MCF 10A (cell line): ENCODE measurements around the gene LUZP1. TPM values are rescaled to one million over a fixed set of nuclear protein-coding genes. Genes with fewer than 3 reads are reported as not detected.

Experiments
- BruUV-seq: library from RNA; stranded (reverse); fragments of 400-500 nt; replicated peaks from 2 replicates; lab custom pipeline; 2021; lab: Mats Ljungman, UMichigan
- CTCF ChIA-PET: fragments of 300-600 bp; sonication (Branson Sonifier 250); formaldehyde crosslinking; extraction: SDS; loops from one replicate; lab custom pipeline; 2021; ENCODE audit warnings: antibody characterized with exemption, inconsistent platforms; lab: Yijun Ruan, JAX
- POLR2A ChIA-PET: fragments of 300-600, 350-650 bp; sonication (Branson Sonifier 250); formaldehyde crosslinking; extraction: SDS; loops from one replicate; lab custom pipeline; 2020; ENCODE audit warnings: antibody characterized with exemption, inconsistent platforms; lab: Yijun Ruan, JAX
- DNase-seq: peaks from one replicate; pipeline ENCODE4 v3.0.0-alpha.2; 2018; ENCODE audit not compliant: unreplicated experiment
- H3K27ac Mint-ChIP-seq: one replicate; pipeline ENCODE4 v1.8.0; 2022; ENCODE audit warnings: mild to moderate bottlenecking, low read depth, mixed read lengths; ENCODE audit not compliant: unreplicated experiment
- H3K27me3 Mint-ChIP-seq: one replicate; pipeline ENCODE4 v1.8.0; 2022; ENCODE audit warnings: mixed read lengths; ENCODE audit not compliant: insufficient read depth, unreplicated experiment
- H3K36me3 Mint-ChIP-seq: one replicate; pipeline ENCODE4 v1.8.0; 2022; ENCODE audit warnings: mild to moderate bottlenecking, moderate library complexity, mixed read lengths; ENCODE audit not compliant: insufficient read depth, unreplicated experiment
- H3K4me1 Mint-ChIP-seq: one replicate; pipeline ENCODE4 v1.8.0; 2022; ENCODE audit warnings: mixed read lengths; ENCODE audit not compliant: insufficient read depth, unreplicated experiment
- H3K4me3 Mint-ChIP-seq: one replicate; pipeline ENCODE4 v1.8.0; 2022; ENCODE audit warnings: mild to moderate bottlenecking, moderate library complexity, mixed read lengths; ENCODE audit not compliant: unreplicated experiment
- H3K9me3 Mint-ChIP-seq: one replicate; pipeline ENCODE4 v1.8.0; 2022; ENCODE audit warnings: mixed read lengths; ENCODE audit not compliant: unreplicated experiment
- intact Hi-C: fragments of 100-400 bp; cut with micrococcal nuclease; formaldehyde crosslinking; loops from 2 replicates; pipeline ENCODE4 v1.14.1; 2022
- total RNA-seq: library from RNA; stranded (reverse); gene quantifications from 2 replicates; pipeline ENCODE4 v1.2.3, GENCODE V29; 2022
- TF ChIP-seq, protein P1 (sequence below): fragments of 200-600 bp; IDR thresholded peaks from one replicate; pipeline ENCODE4 v1.8.0; 2022; ENCODE audit warnings: antibody characterized with exemption, mild to moderate bottlenecking; ENCODE audit not compliant: unreplicated experiment

LUZP1 gene
- total RNA-seq, 1 experiment from 2014 or later = 37.2 TPM

DNA sequence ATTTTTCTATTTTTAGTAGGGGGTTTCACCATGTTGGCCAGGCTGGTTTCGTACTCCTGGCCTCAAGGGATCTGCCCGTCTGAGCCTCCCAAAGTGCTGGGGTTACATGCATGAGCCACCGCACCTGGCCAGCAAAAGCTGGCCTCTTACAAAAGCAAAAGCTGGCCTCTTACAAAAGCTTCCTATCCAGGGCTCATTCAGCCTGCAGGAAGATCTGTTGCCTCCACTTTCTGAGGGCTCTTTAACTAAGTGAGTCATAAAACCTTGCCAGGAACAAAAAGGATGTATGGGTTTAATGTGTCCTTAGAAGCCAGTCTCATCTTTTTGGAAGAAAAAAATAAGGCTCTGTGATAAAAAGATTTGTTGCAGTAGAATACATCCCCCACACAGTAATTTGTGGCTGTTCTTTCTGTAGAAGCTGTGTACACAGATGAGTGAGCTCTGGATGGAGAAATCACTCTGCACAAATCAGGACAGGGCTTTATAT, 33.6 kb upstream of the LUZP1 start:
- Mint-ChIP-seq H3K4me3 (no peak overlapping the region), H3K36me3 (peaks cover 6% of the 10 kb centered on the region), H3K27ac (no peak overlapping the region), H3K9me3 (no peaks in the 10 kb centered on the region), H3K27me3 (no peaks in the 10 kb centered on the region), H3K4me1 (peaks cover 7% of the 10 kb centered on the region)
- intact Hi-C loops = no loop called here
- DNase-seq = peak; percentile 64
- POLR2A ChIA-PET = interaction anchor here (1.0 kb wide), 1 partner anchor 21 kb away, joined by 3 read pairs; no protein-coding TSS in a partner anchor
- BruUV-seq = no TSS peak
- TF ChIP-seq, protein P1, sequence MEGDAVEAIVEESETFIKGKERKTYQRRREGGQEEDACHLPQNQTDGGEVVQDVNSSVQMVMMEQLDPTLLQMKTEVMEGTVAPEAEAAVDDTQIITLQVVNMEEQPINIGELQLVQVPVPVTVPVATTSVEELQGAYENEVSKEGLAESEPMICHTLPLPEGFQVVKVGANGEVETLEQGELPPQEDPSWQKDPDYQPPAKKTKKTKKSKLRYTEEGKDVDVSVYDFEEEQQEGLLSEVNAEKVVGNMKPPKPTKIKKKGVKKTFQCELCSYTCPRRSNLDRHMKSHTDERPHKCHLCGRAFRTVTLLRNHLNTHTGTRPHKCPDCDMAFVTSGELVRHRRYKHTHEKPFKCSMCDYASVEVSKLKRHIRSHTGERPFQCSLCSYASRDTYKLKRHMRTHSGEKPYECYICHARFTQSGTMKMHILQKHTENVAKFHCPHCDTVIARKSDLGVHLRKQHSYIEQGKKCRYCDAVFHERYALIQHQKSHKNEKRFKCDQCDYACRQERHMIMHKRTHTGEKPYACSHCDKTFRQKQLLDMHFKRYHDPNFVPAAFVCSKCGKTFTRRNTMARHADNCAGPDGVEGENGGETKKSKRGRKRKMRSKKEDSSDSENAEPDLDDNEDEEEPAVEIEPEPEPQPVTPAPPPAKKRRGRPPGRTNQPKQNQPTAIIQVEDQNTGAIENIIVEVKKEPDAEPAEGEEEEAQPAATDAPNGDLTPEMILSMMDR = no peak
- CTCF ChIA-PET = no interaction called here

DNA sequence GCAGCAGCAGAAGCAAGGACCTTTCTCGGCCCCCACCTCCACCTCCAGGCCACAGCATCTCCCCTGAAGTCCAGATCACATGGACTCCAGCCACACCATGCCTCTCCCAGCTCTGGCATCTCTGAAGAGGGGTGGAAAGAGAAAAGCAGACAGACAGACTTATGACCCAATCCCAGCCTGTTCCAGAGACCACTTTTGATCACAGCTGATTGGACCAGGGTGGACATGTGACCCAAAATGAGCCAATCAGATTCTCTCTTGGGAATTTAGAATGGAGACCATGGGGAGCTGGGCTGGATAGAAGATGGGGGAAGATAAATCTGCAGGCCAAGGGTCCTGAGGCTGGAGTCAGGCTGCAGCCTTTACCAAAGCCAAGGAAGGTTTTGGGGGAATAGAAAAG, 32.2 kb upstream of the LUZP1 start:
- H3K4me1 Mint-ChIP-seq = peaks cover 15% of the 10 kb centered on the region
- POLR2A ChIA-PET = interaction anchor here (1.3 kb wide), 1 partner anchor 24 kb away, joined by 5 read pairs; no protein-coding TSS in a partner anchor
- DNase-seq = no peak
- intact Hi-C loops = no loop called here
- no peak overlapping the region for H3K4me3 Mint-ChIP-seq
- BruUV-seq = no TSS peak
- H3K9me3 Mint-ChIP-seq = no peaks in the 10 kb centered on the region
- TF ChIP-seq, protein P1 = no peak
- peaks cover 6% of the 10 kb centered on the region for H3K36me3 Mint-ChIP-seq
- CTCF ChIA-PET = interaction anchor here (0.6 to 2.3 kb wide), 2 partner anchors 17 to 1647 kb away, joined by 3 to 10 read pairs; no protein-coding TSS in a partner anchor
- H3K27ac Mint-ChIP-seq = no peak overlapping the region
- no peaks in the 10 kb centered on the region for H3K27me3 Mint-ChIP-seq

DNA sequence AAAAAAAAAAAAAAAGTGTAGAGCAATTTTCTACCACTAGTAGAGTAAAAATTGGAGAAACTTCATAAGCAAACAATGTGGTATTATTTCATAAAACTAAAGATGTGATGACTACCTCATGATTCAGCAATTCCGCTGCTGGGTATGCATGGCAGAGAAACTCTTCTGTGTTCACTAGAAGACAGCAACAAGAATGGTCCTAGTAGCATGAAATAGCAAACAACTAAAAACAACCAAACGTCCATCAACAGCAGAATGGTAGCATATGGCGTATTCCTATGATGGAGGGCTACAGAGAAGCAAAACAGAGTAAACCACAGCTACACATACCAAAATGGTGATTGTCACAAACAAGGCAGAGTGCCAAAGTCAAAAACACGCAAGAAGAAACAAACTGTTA, 29.7 kb upstream of the LUZP1 start:
- H3K27ac Mint-ChIP-seq = peak overlapping the region; percentile 89
- BruUV-seq = no TSS peak
- H3K36me3 Mint-ChIP-seq = peaks cover 6% of the 10 kb centered on the region
- peak overlapping the region; percentile 36 for H3K4me3 Mint-ChIP-seq
- H3K4me1 Mint-ChIP-seq = peaks cover 33% of the 10 kb centered on the region
- DNase-seq = peak; percentile 85
- intact Hi-C loops = no loop called here
- no peaks in the 10 kb centered on the region for H3K9me3 Mint-ChIP-seq
- TF ChIP-seq, protein P1 = no peak
- CTCF ChIA-PET = interaction anchor here (0.6 to 5.5 kb wide), 4 partner anchors 13 to 167 kb away, joined by 3 to 71 read pairs (median 4); no protein-coding TSS in a partner anchor
- POLR2A ChIA-PET = interaction anchor here (0.7 to 1.4 kb wide), 3 partner anchors 24 to 29 kb away, joined by 3 read pairs; no protein-coding TSS in a partner anchor
- H3K27me3 Mint-ChIP-seq = no peaks in the 10 kb centered on the region

DNA sequence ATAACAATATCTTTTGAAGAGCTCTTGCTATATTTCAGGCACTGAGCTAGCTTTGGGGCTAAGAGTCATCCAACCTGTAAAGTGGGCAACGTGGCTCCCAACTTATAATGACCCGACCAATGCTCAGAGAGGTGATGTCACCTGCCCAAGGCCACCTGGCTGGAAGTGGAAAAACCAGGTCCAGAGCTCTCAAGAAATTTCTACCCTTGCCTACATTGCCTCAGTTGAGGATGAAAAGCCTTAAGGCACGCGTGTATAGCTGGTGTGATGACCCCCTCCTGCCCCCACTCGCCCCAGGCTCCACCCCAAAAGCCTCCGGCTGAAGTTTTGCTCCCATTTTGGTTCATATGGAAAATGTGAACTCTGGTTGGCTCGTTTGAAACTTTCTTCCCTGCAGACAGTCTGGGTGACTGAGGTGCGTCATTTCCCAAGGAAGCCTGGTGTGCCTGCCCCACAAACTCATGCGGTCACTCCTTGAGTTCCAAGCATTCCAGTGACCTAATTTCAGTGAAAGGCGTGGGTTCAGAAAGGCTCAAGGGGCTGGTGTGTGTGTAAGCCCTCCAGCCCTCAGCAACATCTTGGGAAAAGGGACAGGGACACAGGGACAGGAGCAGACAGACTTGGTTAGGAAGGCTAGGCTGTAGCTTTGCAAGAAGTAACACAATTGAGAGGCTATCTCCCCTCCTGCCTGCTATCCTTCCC, 28.1 kb upstream of the LUZP1 start:
- Mint-ChIP-seq H3K9me3 (no peaks in the 10 kb centered on the region), H3K36me3 (peaks cover 6% of the 10 kb centered on the region), H3K4me3 (peak overlapping the region; percentile 24), H3K4me1 (peaks cover 39% of the 10 kb centered on the region), H3K27ac (peak overlapping the region; percentile 89), H3K27me3 (no peaks in the 10 kb centered on the region)
- TF ChIP-seq, protein P1 = no peak
- POLR2A ChIA-PET = interaction anchor here (0.7 to 1.7 kb wide), 7 partner anchors 13 to 343 kb away, joined by 3 to 8 read pairs (median 3); partner anchors contain the start of gene HNRNPR
- DNase-seq = peak; percentile 92
- BruUV-seq = no TSS peak
- intact Hi-C loops = no loop called here
- CTCF ChIA-PET = interaction anchor here (0.7 to 5.5 kb wide), 3 partner anchors 11 to 101 kb away, joined by 3 to 71 read pairs (median 4); no protein-coding TSS in a partner anchor
